Ishikawa (cell line): ENCODE measurements around the gene REX1BD.

Experiments
- CREB1 ChIP-seq: IDR thresholded peaks from 2 replicates; pipeline ENCODE4 v1.6.1; 2012; ENCODE audit warnings: low read depth
- FOXM1 ChIP-seq: IDR thresholded peaks from 2 replicates; pipeline ENCODE4 v1.6.1; 2012; ENCODE audit warnings: low read depth, borderline replicate concordance

- TF ChIP-seq CREB1 (no peak), FOXM1 (no peak)
Observed at GRCh38 chr19:18597809-18598660, 9.4 kb downstream of the REX1BD start.
